Loucy (cell line): ENCODE measurements around the gene PRMT2.
"Not testable (repeated sequence)": the region's sequence is repeated elsewhere in the genome, so short reads cannot be mapped to it uniquely, and the experiment has no call there.

Source experiments
- H2AFZ ChIP-seq: fragments of 200-600 bp; sonication (generic); 2 replicates; pipeline ENCODE4 v1.6.0; 2016; ENCODE audit warnings: antibody characterized with exemption, mild to moderate bottlenecking, low read length, moderate library complexity
- H3F3A ChIP-seq: fragments of 200-600 bp; 2 replicates; pipeline ENCODE4 v1.6.0; 2016; ENCODE audit warnings: antibody characterized with exemption, low read depth, mild to moderate bottlenecking
- H3K27me3 ChIP-seq: fragments of 200-600 bp; sonication (generic); 2 replicates; pipeline ENCODE4 v1.6.1; 2014; ENCODE audit warnings: low read length, mild to moderate bottlenecking; ENCODE audit not compliant: insufficient read depth, poor library complexity, severe bottlenecking
- H3K36me3 ChIP-seq: fragments of 200-600 bp; sonication (generic); 2 replicates; pipeline ENCODE4 v1.6.1; 2016; ENCODE audit warnings: low read length; ENCODE audit not compliant: insufficient read depth
- H3K4me1 ChIP-seq: fragments of 200-600 bp; sonication (generic); 2 replicates; pipeline ENCODE4 v1.5.1; 2014; ENCODE audit warnings: low read length, mild to moderate bottlenecking; ENCODE audit not compliant: insufficient read depth, poor library complexity, severe bottlenecking
- H3K4me2 ChIP-seq: fragments of 200-600 bp; sonication (generic); 2 replicates; pipeline ENCODE4 v1.6.0; 2014; ENCODE audit warnings: antibody characterized with exemption, low read length, low read depth, mild to moderate bottlenecking; ENCODE audit not compliant: poor library complexity, severe bottlenecking
- H3K4me3 ChIP-seq: fragments of 200-600 bp; sonication (generic); 2 replicates; pipeline ENCODE4 v1.5.1; 2014; ENCODE audit warnings: low read length, mild to moderate bottlenecking, mixed read lengths; ENCODE audit not compliant: poor library complexity, severe bottlenecking
- H3K79me2 ChIP-seq: fragments of 200-600 bp; sonication (generic); 2 replicates; pipeline ENCODE4 v1.6.1; 2014; ENCODE audit warnings: low read length; ENCODE audit not compliant: insufficient read depth
- H3K9ac ChIP-seq: fragments of 200-600 bp; sonication (generic); 2 replicates; pipeline ENCODE4 v1.6.0; 2014; ENCODE audit warnings: mild to moderate bottlenecking, low read depth, low read length, moderate library complexity; ENCODE audit not compliant: poor library complexity, severe bottlenecking
- H3K9me2 ChIP-seq: fragments of 200-600 bp; sonication (generic); replicated peaks from 2 replicates; pipeline ENCODE4 v1.6.1; 2016; ENCODE audit warnings: low read depth, low read length, mixed read lengths
- H3K9me3 ChIP-seq: fragments of 200-600 bp; sonication (generic); 2 replicates; pipeline ENCODE4 v1.6.1; 2014; ENCODE audit warnings: mild to moderate bottlenecking, antibody characterized with exemption, low read length, low read depth; ENCODE audit not compliant: insufficient read depth
- H4K20me1 ChIP-seq: fragments of 200-600 bp; sonication (generic); 2 replicates; pipeline ENCODE4 v1.6.0; 2014; ENCODE audit warnings: antibody characterized with exemption, low read length, mild to moderate bottlenecking; ENCODE audit not compliant: insufficient read depth, poor library complexity, severe bottlenecking
- CTCF ChIP-seq: fragments of 200-600 bp; sonication (generic); conservative IDR thresholded peaks from 2 replicates; pipeline ENCODE4 v1.5.1; 2014; ENCODE audit warnings: mild to moderate bottlenecking, antibody characterized with exemption, low read length
- EZH2phosphoT487 ChIP-seq: fragments of 200-600 bp; IDR thresholded peaks from 2 replicates; pipeline ENCODE4 v1.6.1; 2018; ENCODE audit warnings: antibody characterized with exemption, mild to moderate bottlenecking, moderate library complexity, borderline replicate concordance

PRMT2 gene

GRCh38 chr21:46628868-46629267, 6.6 kb upstream of the PRMT2 start:
- H3K9ac ChIP-seq: no peak overlapping the region
- TF ChIP-seq CTCF (no peak), EZH2phosphoT487 (no peak)
- H3K4me2 ChIP-seq: no peak overlapping the region

GRCh38 chr21:46630915-46631314, 4.6 kb upstream of the PRMT2 start:
- not testable (repeated sequence) for H3K9ac ChIP-seq, H3K27me3 ChIP-seq, H3F3A ChIP-seq, H3K4me3 ChIP-seq, H3K9me3 ChIP-seq, H2AFZ ChIP-seq, H3K36me3 ChIP-seq, H3K4me2 ChIP-seq, H4K20me1 ChIP-seq, H3K9me2 ChIP-seq, H3K79me2 ChIP-seq
- H3K4me1 ChIP-seq: peaks cover 16% of the 10 kb centered on the region

More at GRCh38 chr21:46628868-46629267, 6.6 kb upstream of the PRMT2 start:
- H3K4me3 ChIP-seq: no peak overlapping the region
- no peaks in the 10 kb centered on the region for H4K20me1 ChIP-seq
- no peaks in the 10 kb centered on the region for H3K36me3 ChIP-seq
- H3K4me1 ChIP-seq: peaks cover 6% of the 10 kb centered on the region
- H3K9me3 ChIP-seq: peaks cover 14% of the 10 kb centered on the region; the same call in 1 of the 2 replicates
- no peaks in the 10 kb centered on the region for H3F3A ChIP-seq
- H3K79me2 ChIP-seq: no peaks in the 10 kb centered on the region
- no peaks in the 10 kb centered on the region for H3K27me3 ChIP-seq
- no peak overlapping the region for H2AFZ ChIP-seq
- H3K9me2 ChIP-seq: no peaks in the 10 kb centered on the region

DNA sequence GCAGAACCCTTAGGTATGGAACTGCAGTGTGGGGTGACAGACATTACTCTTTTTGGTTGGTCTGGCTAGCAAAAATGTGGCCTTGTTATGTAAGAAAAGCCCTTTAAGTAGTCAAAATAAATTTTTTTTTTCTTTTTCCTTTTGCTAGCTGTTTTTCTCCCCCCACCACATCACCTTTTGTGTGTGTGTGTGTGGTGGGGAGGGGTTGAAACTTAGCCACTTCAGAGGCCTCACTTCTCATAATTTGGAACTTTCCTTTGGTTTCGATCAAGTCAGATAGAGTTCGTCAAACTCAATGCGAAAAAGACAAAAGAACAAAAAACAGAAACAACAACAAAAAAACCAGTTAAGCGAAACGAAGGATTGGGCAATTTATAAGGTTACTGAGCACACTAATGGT, 1.9 kb upstream of the PRMT2 start:
- H2AFZ ChIP-seq: 0 out of 2 replicates have a peak overlapping the region, but pooled peaks have one; percentile 36
- H3K9ac ChIP-seq: no peak overlapping the region
- peaks cover 43% of the 10 kb centered on the region for H3K4me1 ChIP-seq
- peaks cover 18% of the 10 kb centered on the region for H4K20me1 ChIP-seq
- no peaks in the 10 kb centered on the region for H3K36me3 ChIP-seq
- no peak overlapping the region for H3K4me3 ChIP-seq
- H3K79me2 ChIP-seq: peaks cover 14% of the 10 kb centered on the region
- H3K27me3 ChIP-seq: no peaks in the 10 kb centered on the region
- peaks cover 3% of the 10 kb centered on the region; the same call in 1 of the 2 replicates for H3F3A ChIP-seq
- H3K4me2 ChIP-seq: no peak overlapping the region
- no peaks in the 10 kb centered on the region for H3K9me2 ChIP-seq
- TF ChIP-seq CTCF (no peak), EZH2phosphoT487 (no peak)
- H3K9me3 ChIP-seq: no peaks in the 10 kb centered on the region

DNA sequence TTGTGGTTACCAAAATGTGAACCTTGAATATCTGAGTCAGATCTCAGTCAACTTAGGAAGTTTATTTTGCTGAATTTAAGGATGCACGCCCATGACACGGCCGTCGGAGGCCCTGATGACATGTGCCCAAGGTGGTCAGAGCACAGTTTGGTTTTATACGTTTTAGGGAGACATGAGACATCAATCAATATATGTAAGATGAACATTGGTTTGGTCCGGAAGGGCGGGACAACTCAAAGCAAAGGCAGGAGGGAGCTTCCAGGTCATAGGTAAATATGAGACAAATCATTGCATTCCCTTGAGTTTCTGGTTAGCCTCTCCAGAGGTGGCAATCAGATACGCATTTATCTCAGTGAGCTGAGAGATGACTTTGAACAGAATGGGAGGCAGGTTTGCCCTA, 1.0 kb upstream of the PRMT2 start:
- peaks cover 18% of the 10 kb centered on the region for H3K79me2 ChIP-seq
- no peaks in the 10 kb centered on the region for H3K9me2 ChIP-seq
- peaks cover 26% of the 10 kb centered on the region for H4K20me1 ChIP-seq
- H3K9me3 ChIP-seq: no peaks in the 10 kb centered on the region
- peak overlapping the region; percentile 92 for H3K9ac ChIP-seq
- no peak for TF ChIP-seq CTCF
- no peak for TF ChIP-seq EZH2phosphoT487
- peak overlapping the region; percentile 76 for H3K4me2 ChIP-seq
- H2AFZ ChIP-seq: peak overlapping the region; percentile 68; the same call in 1 of the 2 replicates
- peaks cover 3% of the 10 kb centered on the region; the same call in 1 of the 2 replicates for H3F3A ChIP-seq
- peaks cover 52% of the 10 kb centered on the region for H3K4me1 ChIP-seq
- H3K36me3 ChIP-seq: no peaks in the 10 kb centered on the region
- peak overlapping the region; percentile 90 for H3K4me3 ChIP-seq
- H3K27me3 ChIP-seq: no peaks in the 10 kb centered on the region
